ENCODE data around the gene EMP1.

The EMP1 gene

GRCh38 chr12:13242936-13243335 is 46.4 kb downstream of the EMP1 start:
- TF ChIP-seq TEAD4 (IDR thresholded peaks at IDR 0.05) (no peak), CREB1 (IDR thresholded peaks at IDR 0.05; ENCODE audit: low read depth) (no peak), FOXM1 (IDR thresholded peaks at IDR 0.05; ENCODE audit: borderline replicate concordance, low read depth) (no peak), CEBPB (IDR thresholded peaks at IDR 0.05) (no peak), EP300 (IDR thresholded peaks at IDR 0.05; ENCODE audit: borderline replicate concordance) (no peak), ZBTB7A (IDR thresholded peaks at IDR 0.05; ENCODE audit: low read depth) (no peak), REST (IDR thresholded peaks at IDR 0.05; ENCODE audit: low read depth) (no peak), MAX (IDR thresholded peaks at IDR 0.05) (no peak), NFIC (IDR thresholded peaks at IDR 0.05) (no peak), YY1 (IDR thresholded peaks at IDR 0.05; ENCODE audit: low read depth) (no peak), TCF12 (IDR thresholded peaks at IDR 0.05; ENCODE audit: low read depth) (no peak), RAD21 (IDR thresholded peaks at IDR 0.05; ENCODE audit: low read depth) (no peak), EGR1 (IDR thresholded peaks at IDR 0.05) (no peak), TAF1 (IDR thresholded peaks at IDR 0.05; ENCODE audit: low read depth) (no peak), USF1 (IDR thresholded peaks at IDR 0.05) (no peak)

GRCh38 chr12:13243516-13244070 is 47.1 kb downstream of the EMP1 start:
- no peak for TF ChIP-seq TEAD4 (IDR thresholded peaks at IDR 0.05)
- TF ChIP-seq USF1 (IDR thresholded peaks at IDR 0.05), result no peak
- TF ChIP-seq EP300 (IDR thresholded peaks at IDR 0.05; ENCODE audit: borderline replicate concordance), result no peak
- TF ChIP-seq YY1 (IDR thresholded peaks at IDR 0.05; ENCODE audit: low read depth), result no peak
- no peak for TF ChIP-seq FOXM1 (IDR thresholded peaks at IDR 0.05; ENCODE audit: borderline replicate concordance, low read depth)
- no peak for TF ChIP-seq CREB1 (IDR thresholded peaks at IDR 0.05; ENCODE audit: low read depth)
- TF ChIP-seq RAD21 (IDR thresholded peaks at IDR 0.05; ENCODE audit: low read depth), result no peak
- no peak for TF ChIP-seq TCF12 (IDR thresholded peaks at IDR 0.05; ENCODE audit: low read depth)
- TF ChIP-seq ZBTB7A (IDR thresholded peaks at IDR 0.05; ENCODE audit: low read depth), result no peak
- TF ChIP-seq NFIC (IDR thresholded peaks at IDR 0.05), result no peak
- TF ChIP-seq MAX (IDR thresholded peaks at IDR 0.05), result no peak
- no peak for TF ChIP-seq EGR1 (IDR thresholded peaks at IDR 0.05)
- no peak for TF ChIP-seq REST (IDR thresholded peaks at IDR 0.05; ENCODE audit: low read depth)
- no peak for TF ChIP-seq TAF1 (IDR thresholded peaks at IDR 0.05; ENCODE audit: low read depth)
- no peak for TF ChIP-seq CEBPB (IDR thresholded peaks at IDR 0.05)

- TF ChIP-seq YY1 (IDR thresholded peaks at IDR 0.05; ENCODE audit: low read depth) (no peak), NFIC (IDR thresholded peaks at IDR 0.05) (no peak), EGR1 (IDR thresholded peaks at IDR 0.05) (no peak)
Observed at GRCh38 chr12:13247596-13247995, 51.1 kb downstream of the EMP1 start.

GRCh38 chr12:13248964-13249363 is 52.4 kb downstream of the EMP1 start:
- TF ChIP-seq EGR1 (IDR thresholded peaks at IDR 0.05) (no peak), EP300 (IDR thresholded peaks at IDR 0.05; ENCODE audit: borderline replicate concordance) (no peak), TAF1 (IDR thresholded peaks at IDR 0.05; ENCODE audit: low read depth) (no peak), ZBTB7A (IDR thresholded peaks at IDR 0.05; ENCODE audit: low read depth) (no peak), MAX (IDR thresholded peaks at IDR 0.05) (no peak), TCF12 (IDR thresholded peaks at IDR 0.05; ENCODE audit: low read depth) (no peak)

GRCh38 chr12:13250416-13250815 is 53.9 kb downstream of the EMP1 start:
- TF ChIP-seq YY1 (IDR thresholded peaks at IDR 0.05; ENCODE audit: low read depth), result no peak
- no peak for TF ChIP-seq EP300 (IDR thresholded peaks at IDR 0.05; ENCODE audit: borderline replicate concordance)
- TF ChIP-seq REST (IDR thresholded peaks at IDR 0.05; ENCODE audit: low read depth), result no peak

Measured in Ishikawa (cell line).